Transverse colon (tissue), 3 donors: Measurements from ENCODE around the gene PRKAR1A.

Source experiments
- POLR2A ChIP-seq: fragments of 450-650 bp; IDR thresholded peaks from one replicate; pipeline ENCODE4 v1.6.1; 2016; ENCODE audit warnings: antibody characterized with exemption, mild to moderate bottlenecking, moderate library complexity
- TF ChIP-seq, protein P1 (sequence below), 5 experiments: fragments of 200-600 bp in 3 of 5; fragments of 450-650 bp in 2 of 5; sonication (generic) in 3 of 5; IDR thresholded peaks; 1 replicate in 2 of 5; 2 replicates in 3 of 5; pipeline ENCODE4 v1.5.1; 2016 to 2017; ENCODE audit warnings: antibody characterized with exemption in 5 of 5, inconsistent platforms in 3 of 5, mild to moderate bottlenecking in 2 of 5, moderate library complexity in 1 of 5

GRCh38 chr17:68495081-68495480 is 17.1 kb upstream of the PRKAR1A start:
- TF ChIP-seq, protein P1, sequence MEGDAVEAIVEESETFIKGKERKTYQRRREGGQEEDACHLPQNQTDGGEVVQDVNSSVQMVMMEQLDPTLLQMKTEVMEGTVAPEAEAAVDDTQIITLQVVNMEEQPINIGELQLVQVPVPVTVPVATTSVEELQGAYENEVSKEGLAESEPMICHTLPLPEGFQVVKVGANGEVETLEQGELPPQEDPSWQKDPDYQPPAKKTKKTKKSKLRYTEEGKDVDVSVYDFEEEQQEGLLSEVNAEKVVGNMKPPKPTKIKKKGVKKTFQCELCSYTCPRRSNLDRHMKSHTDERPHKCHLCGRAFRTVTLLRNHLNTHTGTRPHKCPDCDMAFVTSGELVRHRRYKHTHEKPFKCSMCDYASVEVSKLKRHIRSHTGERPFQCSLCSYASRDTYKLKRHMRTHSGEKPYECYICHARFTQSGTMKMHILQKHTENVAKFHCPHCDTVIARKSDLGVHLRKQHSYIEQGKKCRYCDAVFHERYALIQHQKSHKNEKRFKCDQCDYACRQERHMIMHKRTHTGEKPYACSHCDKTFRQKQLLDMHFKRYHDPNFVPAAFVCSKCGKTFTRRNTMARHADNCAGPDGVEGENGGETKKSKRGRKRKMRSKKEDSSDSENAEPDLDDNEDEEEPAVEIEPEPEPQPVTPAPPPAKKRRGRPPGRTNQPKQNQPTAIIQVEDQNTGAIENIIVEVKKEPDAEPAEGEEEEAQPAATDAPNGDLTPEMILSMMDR (IDR thresholded peaks at IDR 0.05), result no peak
- TF ChIP-seq POLR2A, result no peak
